ENCODE data around the gene ARHGAP45.
"Not testable (repeated sequence)": the region's sequence is repeated elsewhere in the genome, so short reads cannot be mapped to it uniquely, and the experiment has no call there.

ARHGAP45 gene

DNA sequence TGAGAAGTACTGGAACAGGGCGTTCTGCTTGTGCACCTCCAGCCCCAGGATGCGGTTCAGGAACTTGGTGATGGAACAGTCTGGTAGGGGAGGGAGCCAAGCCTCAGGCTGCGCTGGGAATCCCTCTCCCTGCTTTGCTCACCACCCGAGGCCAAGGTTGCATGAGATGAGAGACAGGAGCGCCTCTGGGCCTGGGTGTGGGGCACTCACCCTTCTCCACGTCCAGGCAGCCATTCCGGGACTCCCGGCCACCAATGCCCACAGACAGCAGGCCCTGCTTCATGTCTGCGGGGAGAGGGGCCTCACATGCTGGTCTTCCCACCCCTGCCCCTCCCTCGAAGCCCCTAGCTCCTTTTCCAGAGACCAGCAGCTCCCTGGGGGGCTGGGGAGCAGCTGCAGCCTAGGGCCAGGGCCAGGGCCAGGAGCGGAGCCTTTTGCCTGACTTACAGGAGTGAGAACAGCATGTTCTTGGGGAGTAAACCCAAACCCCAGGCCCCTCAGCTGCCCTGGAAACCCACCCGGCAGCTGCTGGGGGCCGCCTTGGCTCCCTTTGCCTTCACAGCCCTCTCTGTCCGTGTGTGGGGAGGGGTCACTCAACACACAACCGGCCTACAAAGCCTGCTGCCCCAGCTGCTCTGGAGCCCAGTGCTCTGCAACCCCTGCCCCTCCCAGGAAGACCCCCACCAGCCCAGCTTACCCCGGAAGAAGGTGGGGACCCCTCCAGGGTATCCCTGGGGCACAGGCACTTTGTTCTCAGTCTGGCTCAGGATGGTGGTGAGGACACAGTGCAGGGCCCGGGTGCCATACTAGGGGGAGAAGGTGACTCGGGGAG, 44.1 kb downstream of the ARHGAP45 start:
- no peaks in the 10 kb centered on the region for H3K9me3 ChIP-seq (ENCODE audit: severe bottlenecking)
- H3K27ac ChIP-seq = no peak overlapping the region
- TF ChIP-seq, protein P1, sequence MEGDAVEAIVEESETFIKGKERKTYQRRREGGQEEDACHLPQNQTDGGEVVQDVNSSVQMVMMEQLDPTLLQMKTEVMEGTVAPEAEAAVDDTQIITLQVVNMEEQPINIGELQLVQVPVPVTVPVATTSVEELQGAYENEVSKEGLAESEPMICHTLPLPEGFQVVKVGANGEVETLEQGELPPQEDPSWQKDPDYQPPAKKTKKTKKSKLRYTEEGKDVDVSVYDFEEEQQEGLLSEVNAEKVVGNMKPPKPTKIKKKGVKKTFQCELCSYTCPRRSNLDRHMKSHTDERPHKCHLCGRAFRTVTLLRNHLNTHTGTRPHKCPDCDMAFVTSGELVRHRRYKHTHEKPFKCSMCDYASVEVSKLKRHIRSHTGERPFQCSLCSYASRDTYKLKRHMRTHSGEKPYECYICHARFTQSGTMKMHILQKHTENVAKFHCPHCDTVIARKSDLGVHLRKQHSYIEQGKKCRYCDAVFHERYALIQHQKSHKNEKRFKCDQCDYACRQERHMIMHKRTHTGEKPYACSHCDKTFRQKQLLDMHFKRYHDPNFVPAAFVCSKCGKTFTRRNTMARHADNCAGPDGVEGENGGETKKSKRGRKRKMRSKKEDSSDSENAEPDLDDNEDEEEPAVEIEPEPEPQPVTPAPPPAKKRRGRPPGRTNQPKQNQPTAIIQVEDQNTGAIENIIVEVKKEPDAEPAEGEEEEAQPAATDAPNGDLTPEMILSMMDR (IDR thresholded peaks at IDR 0.05; ENCODE audit: low read depth, low read length) = no peak
- no peak overlapping the region for H3K4me3 ChIP-seq (ENCODE audit: low read depth, low read length)
- DNase-seq = no peak
- H3K27me3 ChIP-seq (ENCODE audit: insufficient read depth, low read depth, severe bottlenecking) = no peaks in the 10 kb centered on the region
- peaks cover 36% of the 10 kb centered on the region for H3K36me3 ChIP-seq

DNA sequence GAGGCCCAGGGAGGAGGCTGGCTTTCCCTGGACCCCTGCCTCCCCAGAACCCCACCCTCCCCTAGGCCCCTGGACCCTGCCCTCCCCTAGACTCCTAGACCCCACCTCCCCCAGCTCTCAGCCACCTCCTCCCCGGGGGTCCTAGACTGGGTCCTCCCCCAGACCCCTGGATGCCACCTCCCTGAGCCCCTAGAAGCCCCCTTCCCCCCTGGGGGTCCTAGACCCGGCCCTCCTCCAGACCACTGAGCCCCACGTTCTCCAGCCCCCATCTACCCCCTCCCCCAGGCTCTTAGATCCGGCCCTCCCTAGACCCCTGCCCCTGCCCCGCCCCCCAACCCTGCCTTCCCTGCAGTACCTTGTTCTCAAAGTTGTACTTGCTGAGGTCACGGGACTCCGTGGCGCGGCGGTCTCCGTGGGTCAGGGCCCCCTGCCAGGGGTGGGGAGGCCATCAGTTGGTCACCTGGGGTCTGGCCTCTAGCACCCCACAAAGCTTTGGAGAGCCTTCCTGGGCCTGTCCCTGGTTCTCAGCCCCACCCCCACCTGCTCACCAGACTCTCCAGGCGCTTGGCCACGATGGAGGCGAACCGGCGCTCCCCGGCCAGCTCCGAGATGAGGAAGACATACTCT, 44.8 kb downstream of the ARHGAP45 start:
- no peak overlapping the region for H3K27ac ChIP-seq
- no peaks in the 10 kb centered on the region for H3K27me3 ChIP-seq (ENCODE audit: insufficient read depth, low read depth, severe bottlenecking)
- H3K36me3 ChIP-seq = peaks cover 32% of the 10 kb centered on the region
- no peak overlapping the region for H3K4me3 ChIP-seq (ENCODE audit: low read depth, low read length)
- no peaks in the 10 kb centered on the region for H3K9me3 ChIP-seq (ENCODE audit: severe bottlenecking)
- TF ChIP-seq, protein P1 (IDR thresholded peaks at IDR 0.05; ENCODE audit: low read depth, low read length) = no peak
- no peak for DNase-seq

DNA sequence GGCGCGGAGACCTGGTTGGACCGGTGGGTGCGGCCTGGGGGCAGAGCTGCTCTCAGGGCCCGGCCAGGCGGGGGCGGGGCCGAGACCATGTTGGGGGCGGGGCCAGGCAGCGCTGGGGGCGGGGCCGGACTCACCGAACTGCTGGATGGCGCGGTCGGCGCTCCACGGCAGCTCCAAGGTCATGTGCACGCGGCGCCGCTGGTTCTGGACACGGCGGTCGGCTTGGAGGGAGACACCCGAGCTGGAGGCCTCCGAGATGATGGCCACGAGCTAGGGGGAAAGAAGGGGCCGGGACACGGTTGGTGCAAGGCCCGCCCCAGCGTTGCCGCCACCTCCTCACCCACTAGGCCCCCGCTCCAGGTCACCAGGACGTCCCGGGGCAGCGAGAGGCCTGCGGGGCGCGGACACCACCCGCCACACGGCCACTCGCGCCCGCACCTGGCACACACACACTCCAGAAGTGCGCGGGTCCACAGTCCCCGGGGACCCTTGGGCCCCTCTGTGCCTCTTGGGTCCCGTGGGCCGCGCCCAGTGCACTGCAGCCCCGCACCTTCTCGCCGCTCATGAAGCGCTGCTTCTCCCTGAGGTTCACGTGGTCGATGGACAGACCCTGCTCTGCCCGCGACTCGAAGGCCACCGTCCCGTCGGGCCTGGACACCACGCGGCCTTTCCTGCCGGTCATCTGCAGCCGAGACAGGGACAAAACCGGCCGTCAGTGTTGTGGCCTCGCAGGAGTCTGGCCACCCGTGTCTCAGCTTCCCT, 45.5 kb downstream of the ARHGAP45 start:
- peak overlapping the region; percentile 37; the same call in 1 of the 2 replicates for H3K27ac ChIP-seq
- no peaks in the 10 kb centered on the region for H3K9me3 ChIP-seq (ENCODE audit: severe bottlenecking)
- H3K36me3 ChIP-seq = peaks cover 28% of the 10 kb centered on the region
- H3K27me3 ChIP-seq (ENCODE audit: insufficient read depth, low read depth, severe bottlenecking) = no peaks in the 10 kb centered on the region
- TF ChIP-seq, protein P1 (IDR thresholded peaks at IDR 0.05; ENCODE audit: low read depth, low read length) = no peak
- no peak for DNase-seq
- H3K4me3 ChIP-seq (ENCODE audit: low read depth, low read length) = no peak overlapping the region

DNA sequence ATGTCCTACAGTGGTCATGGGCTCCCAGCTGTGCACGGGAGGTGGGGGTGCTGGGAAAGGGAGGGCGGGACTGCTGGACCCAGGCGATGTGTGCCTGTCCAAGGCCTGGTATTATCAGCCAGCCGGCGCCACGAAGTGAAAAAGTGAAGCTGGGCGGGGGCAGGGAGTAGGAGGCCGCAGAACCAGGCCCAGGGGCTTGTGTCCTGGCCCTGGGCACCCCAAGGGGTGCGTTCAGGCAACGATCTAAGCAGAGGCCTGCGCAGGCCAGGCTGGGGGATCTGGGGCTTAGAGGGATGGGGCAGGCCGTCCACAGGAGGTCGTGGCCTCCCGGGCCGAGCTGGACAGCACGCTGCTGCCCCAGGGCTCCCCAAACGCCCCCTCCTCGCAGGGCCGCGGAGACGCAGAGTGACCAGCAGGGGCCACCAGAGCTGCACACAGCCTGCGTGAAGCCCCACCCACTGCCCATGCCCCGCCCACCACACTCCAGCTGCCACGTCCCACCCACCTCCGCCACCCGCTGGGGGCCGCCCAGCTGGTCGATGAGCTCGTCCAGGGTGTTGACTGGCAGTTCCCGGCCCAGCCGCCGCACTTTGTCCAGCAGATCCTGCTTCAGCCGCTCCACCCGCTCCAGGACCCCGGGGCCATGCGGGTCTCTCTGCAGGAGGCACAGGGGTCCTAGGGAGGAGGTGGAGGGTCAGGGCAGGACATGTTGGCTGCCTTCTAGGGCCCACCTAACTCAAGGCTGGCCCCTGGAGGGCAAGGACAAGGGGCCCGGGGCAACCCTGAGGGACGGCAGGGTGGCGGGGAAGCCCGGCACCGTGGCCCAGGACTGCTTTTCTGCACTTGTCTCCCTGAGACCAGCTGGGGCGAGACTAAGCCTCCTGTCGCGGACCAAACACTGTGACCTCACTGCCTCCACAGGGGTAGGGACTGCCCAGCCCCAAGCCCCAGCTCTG, 46.3 kb downstream of the ARHGAP45 start:
- peaks cover 25% of the 10 kb centered on the region for H3K36me3 ChIP-seq
- no peak overlapping the region for H3K4me3 ChIP-seq (ENCODE audit: low read depth, low read length)
- peak overlapping the region; percentile 62 for H3K27ac ChIP-seq
- no peaks in the 10 kb centered on the region for H3K9me3 ChIP-seq (ENCODE audit: severe bottlenecking)
- TF ChIP-seq, protein P1 (IDR thresholded peaks at IDR 0.05; ENCODE audit: low read depth, low read length) = peak; percentile 98
- peak; percentile 98 for DNase-seq
- no peaks in the 10 kb centered on the region for H3K27me3 ChIP-seq (ENCODE audit: insufficient read depth, low read depth, severe bottlenecking)

DNA sequence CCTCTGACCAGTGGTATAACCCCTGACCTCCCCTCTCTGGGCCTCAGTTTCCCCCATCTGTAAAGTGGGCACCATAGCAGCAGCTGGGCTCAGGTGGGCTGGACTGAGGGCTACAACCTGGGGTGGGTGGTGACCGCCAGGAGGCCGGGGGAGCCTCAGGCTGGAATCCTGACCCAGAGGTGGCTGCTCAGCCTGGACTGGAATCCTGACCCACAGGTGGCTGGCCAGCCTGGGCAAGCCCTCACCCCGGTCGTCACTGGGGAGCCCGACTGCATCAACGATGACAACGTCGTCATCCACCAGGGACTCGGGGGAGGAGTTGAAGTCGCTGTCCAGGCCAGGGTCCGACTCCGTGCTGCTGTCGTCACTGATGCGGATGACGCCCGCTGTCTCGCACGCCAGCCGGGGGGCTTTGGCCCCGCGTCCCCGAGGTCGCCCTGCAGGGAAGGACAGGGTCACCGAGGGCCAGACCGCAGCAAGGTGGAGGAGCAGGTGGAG, 47.1 kb downstream of the ARHGAP45 start:
- no peak for DNase-seq
- peak overlapping the region; percentile 62 for H3K27ac ChIP-seq
- TF ChIP-seq, protein P1 (IDR thresholded peaks at IDR 0.05; ENCODE audit: low read depth, low read length) = no peak
- peaks cover 20% of the 10 kb centered on the region for H3K36me3 ChIP-seq
- H3K4me3 ChIP-seq (ENCODE audit: low read depth, low read length) = no peak overlapping the region
- H3K9me3 ChIP-seq (ENCODE audit: severe bottlenecking) = no peaks in the 10 kb centered on the region
- no peaks in the 10 kb centered on the region for H3K27me3 ChIP-seq (ENCODE audit: insufficient read depth, low read depth, severe bottlenecking)

DNA sequence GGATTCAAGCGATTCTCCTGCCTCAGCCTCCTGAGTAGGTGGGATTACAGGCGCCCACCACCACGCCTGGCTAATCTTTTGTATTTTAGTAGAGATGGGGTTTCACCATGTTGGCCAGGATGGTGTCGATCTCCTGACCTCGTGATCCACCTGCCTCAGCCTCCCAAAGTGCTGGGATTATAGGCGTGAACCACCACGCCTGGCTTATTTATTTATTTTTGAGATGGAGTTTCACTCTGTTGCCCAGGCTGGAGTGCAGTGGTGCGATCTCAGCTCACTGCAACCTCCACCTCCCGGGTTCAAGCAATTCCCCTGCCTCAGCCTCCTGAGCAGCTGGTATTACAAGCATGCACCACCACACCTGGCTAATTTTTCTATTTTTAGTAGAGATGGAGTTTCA, 47.8 kb downstream of the ARHGAP45 start:
- peaks cover 17% of the 10 kb centered on the region for H3K36me3 ChIP-seq
- H3K4me3 ChIP-seq (ENCODE audit: low read depth, low read length); DNase-seq; H3K9me3 ChIP-seq (ENCODE audit: severe bottlenecking); H3K27me3 ChIP-seq (ENCODE audit: insufficient read depth, low read depth, severe bottlenecking); H3K27ac ChIP-seq: not testable (repeated sequence)

Measured in WERI-Rb-1 (cell line).